ENCODE data around the gene ASS1. TPM values are rescaled to one million over a fixed set of nuclear protein-coding genes. Genes with fewer than 3 reads are reported as not detected.

Gene ASS1
- total RNA-seq, 1 experiment from 2014 or later = 118 TPM

- no peaks in the 10 kb centered on the region for H3K4me1 Mint-ChIP-seq (ENCODE audit: low read depth, unreplicated experiment)
- Histone ChIP-seq H3K27me3 (replicated peaks; ENCODE audit: control insufficient read depth, insufficient read depth, low read length) (no peaks in the 10 kb centered on the region), H3K9me3 (no peaks in the 10 kb centered on the region), H3K4me1 (peaks cover 25% of the 10 kb centered on the region), H3K4me3 (ENCODE audit: low read depth, low read length) (no peak overlapping the region), H3K36me3 (ENCODE audit: control insufficient read depth, insufficient read depth, low read length) (no peaks in the 10 kb centered on the region)
- H3K4me3 Mint-ChIP-seq (ENCODE audit: unreplicated experiment) = no peak overlapping the region
- H3K27ac Mint-ChIP-seq (ENCODE audit: unreplicated experiment) = no peak overlapping the region
- no TSS peak for BruUV-seq (replicated peaks)
- no peaks in the 10 kb centered on the region for H3K9me3 Mint-ChIP-seq (ENCODE audit: unreplicated experiment)
- ChIA-PET POLR2A (no interaction called here), CTCF (no interaction called here)
- TF ChIP-seq, protein P1, sequence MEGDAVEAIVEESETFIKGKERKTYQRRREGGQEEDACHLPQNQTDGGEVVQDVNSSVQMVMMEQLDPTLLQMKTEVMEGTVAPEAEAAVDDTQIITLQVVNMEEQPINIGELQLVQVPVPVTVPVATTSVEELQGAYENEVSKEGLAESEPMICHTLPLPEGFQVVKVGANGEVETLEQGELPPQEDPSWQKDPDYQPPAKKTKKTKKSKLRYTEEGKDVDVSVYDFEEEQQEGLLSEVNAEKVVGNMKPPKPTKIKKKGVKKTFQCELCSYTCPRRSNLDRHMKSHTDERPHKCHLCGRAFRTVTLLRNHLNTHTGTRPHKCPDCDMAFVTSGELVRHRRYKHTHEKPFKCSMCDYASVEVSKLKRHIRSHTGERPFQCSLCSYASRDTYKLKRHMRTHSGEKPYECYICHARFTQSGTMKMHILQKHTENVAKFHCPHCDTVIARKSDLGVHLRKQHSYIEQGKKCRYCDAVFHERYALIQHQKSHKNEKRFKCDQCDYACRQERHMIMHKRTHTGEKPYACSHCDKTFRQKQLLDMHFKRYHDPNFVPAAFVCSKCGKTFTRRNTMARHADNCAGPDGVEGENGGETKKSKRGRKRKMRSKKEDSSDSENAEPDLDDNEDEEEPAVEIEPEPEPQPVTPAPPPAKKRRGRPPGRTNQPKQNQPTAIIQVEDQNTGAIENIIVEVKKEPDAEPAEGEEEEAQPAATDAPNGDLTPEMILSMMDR (IDR thresholded peaks at IDR 0.05; ENCODE audit: insufficient read depth in 1 of 2, low read depth in 1 of 2, low read length in 1 of 2, severe bottlenecking in 1 of 2, unreplicated experiment in 1 of 2) = no peak
- H3K36me3 Mint-ChIP-seq (ENCODE audit: insufficient read depth, unreplicated experiment) = peaks cover 6% of the 10 kb centered on the region
- intact Hi-C loops (cut with micrococcal nuclease; ENCODE audit: unreplicated experiment) = loop anchor here (5.0 kb wide), 1 partner anchor 71 kb away; no protein-coding TSS in a partner anchor
- H3K27me3 Mint-ChIP-seq (ENCODE audit: insufficient read depth, unreplicated experiment) = no peaks in the 10 kb centered on the region
- no peak for DNase-seq
These were observed 8.7 kb downstream of the ASS1 start for GRCh38 chr9:130453487-130453886.

- peaks cover 8% of the 10 kb centered on the region for H3K36me3 Mint-ChIP-seq (ENCODE audit: insufficient read depth, unreplicated experiment)
- Histone ChIP-seq H3K9me3 (no peaks in the 10 kb centered on the region), H3K27me3 (replicated peaks; ENCODE audit: control insufficient read depth, insufficient read depth, low read length) (no peaks in the 10 kb centered on the region), H3K4me1 (peaks cover 25% of the 10 kb centered on the region), H3K4me3 (ENCODE audit: low read depth, low read length) (no peak overlapping the region), H3K36me3 (ENCODE audit: control insufficient read depth, insufficient read depth, low read length) (no peaks in the 10 kb centered on the region)
- no peaks in the 10 kb centered on the region for H3K9me3 Mint-ChIP-seq (ENCODE audit: unreplicated experiment)
- H3K4me3 Mint-ChIP-seq (ENCODE audit: unreplicated experiment) = no peak overlapping the region
- TF ChIP-seq, protein P1 (IDR thresholded peaks at IDR 0.05; ENCODE audit: insufficient read depth in 1 of 2, low read depth in 1 of 2, low read length in 1 of 2, severe bottlenecking in 1 of 2, unreplicated experiment in 1 of 2) = no peak
- ChIA-PET CTCF (no interaction called here), POLR2A (no interaction called here)
- H3K4me1 Mint-ChIP-seq (ENCODE audit: low read depth, unreplicated experiment) = no peaks in the 10 kb centered on the region
- no peak overlapping the region for H3K27ac Mint-ChIP-seq (ENCODE audit: unreplicated experiment)
- intact Hi-C loops (cut with micrococcal nuclease; ENCODE audit: unreplicated experiment) = loop anchor here (5.0 kb wide), 1 partner anchor 72 kb away; no protein-coding TSS in a partner anchor
- no peaks in the 10 kb centered on the region for H3K27me3 Mint-ChIP-seq (ENCODE audit: insufficient read depth, unreplicated experiment)
- DNase-seq = no peak
- BruUV-seq (replicated peaks) = no TSS peak
These were observed 9.5 kb downstream of the ASS1 start for GRCh38 chr9:130454096-130454811.

DNA sequence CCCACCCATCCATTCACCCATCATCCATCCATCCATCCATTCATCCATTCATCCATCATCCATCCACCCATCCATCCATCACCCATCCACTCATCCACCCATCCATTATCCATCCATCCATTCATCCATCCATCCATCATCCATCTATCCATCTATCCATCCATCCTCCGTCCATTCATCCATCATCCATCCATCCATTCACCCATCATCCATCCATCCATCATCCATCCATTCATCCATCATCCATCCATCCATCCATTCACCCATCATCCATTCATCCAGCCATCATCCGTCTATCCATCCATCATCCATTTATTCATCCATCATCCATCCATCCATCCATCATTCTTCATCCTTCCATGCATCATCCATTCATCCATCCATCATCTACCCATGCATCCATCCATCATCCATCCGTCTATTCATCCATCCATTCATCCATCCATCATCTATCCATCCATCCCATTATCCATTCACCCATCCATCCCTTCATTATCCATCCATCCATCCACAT, 10.1 kb downstream of the ASS1 start:
- Mint-ChIP-seq H3K9me3 (ENCODE audit: unreplicated experiment) (no peaks in the 10 kb centered on the region), H3K4me1 (ENCODE audit: low read depth, unreplicated experiment) (no peaks in the 10 kb centered on the region), H3K27ac (ENCODE audit: unreplicated experiment) (no peak overlapping the region), H3K27me3 (ENCODE audit: insufficient read depth, unreplicated experiment) (no peaks in the 10 kb centered on the region), H3K4me3 (ENCODE audit: unreplicated experiment) (no peak overlapping the region), H3K36me3 (ENCODE audit: insufficient read depth, unreplicated experiment) (peaks cover 8% of the 10 kb centered on the region)
- Histone ChIP-seq H3K36me3 (ENCODE audit: control insufficient read depth, insufficient read depth, low read length) (no peaks in the 10 kb centered on the region), H3K27me3 (replicated peaks; ENCODE audit: control insufficient read depth, insufficient read depth, low read length) (no peaks in the 10 kb centered on the region), H3K4me3 (ENCODE audit: low read depth, low read length) (no peak overlapping the region), H3K9me3 (no peaks in the 10 kb centered on the region), H3K4me1 (peaks cover 21% of the 10 kb centered on the region)
- no peak for DNase-seq
- no TSS peak for BruUV-seq (replicated peaks)
- ChIA-PET CTCF (no interaction called here), POLR2A (no interaction called here)
- intact Hi-C loops (cut with micrococcal nuclease; ENCODE audit: unreplicated experiment) = loop anchor here (5.0 kb wide), 1 partner anchor 73 kb away; no protein-coding TSS in a partner anchor
- TF ChIP-seq, protein P1 (IDR thresholded peaks at IDR 0.05; ENCODE audit: insufficient read depth in 1 of 2, low read depth in 1 of 2, low read length in 1 of 2, severe bottlenecking in 1 of 2, unreplicated experiment in 1 of 2) = no peak

Data from Caco-2 (cell line).